Omental fat pad (tissue), 4 donors: ENCODE results near the gene NTRK2. TPM values are rescaled to one million over a fixed set of nuclear protein-coding genes. Genes with fewer than 3 reads are reported as not detected.

Source experiments
- ATAC-seq: fragments of 150-250 bp; one replicate; pipeline ENCODE4 v1.9.1; 2016; ENCODE audit warnings: mild to moderate bottlenecking, moderate library complexity; ENCODE audit not compliant: low FRiP score
- DNase-seq: peaks from one replicate; pipeline ENCODE4 v3.0.0-alpha.2; 2019; ENCODE audit warnings: low spot score
- total RNA-seq, 4 donors: library from RNA; depleted of rRNA; stranded (reverse); fragments of >200 nt; gene quantifications; one replicate each; pipeline ENCODE4 v1.1.0, GENCODE V29; 2016
- TF ChIP-seq, protein P1 (sequence below), 3 donors: fragments of 450-650 bp; IDR thresholded peaks; one replicate each; pipeline ENCODE4 v1.5.1; 2016 to 2017; ENCODE audit warnings: antibody characterized with exemption in 3 of 3, mild to moderate bottlenecking in 3 of 3, moderate library complexity in 2 of 3

Gene NTRK2
- total RNA-seq, 4 donors from 2014 or later, result 13.9 to 20.2 (median 16.1) TPM

DNA sequence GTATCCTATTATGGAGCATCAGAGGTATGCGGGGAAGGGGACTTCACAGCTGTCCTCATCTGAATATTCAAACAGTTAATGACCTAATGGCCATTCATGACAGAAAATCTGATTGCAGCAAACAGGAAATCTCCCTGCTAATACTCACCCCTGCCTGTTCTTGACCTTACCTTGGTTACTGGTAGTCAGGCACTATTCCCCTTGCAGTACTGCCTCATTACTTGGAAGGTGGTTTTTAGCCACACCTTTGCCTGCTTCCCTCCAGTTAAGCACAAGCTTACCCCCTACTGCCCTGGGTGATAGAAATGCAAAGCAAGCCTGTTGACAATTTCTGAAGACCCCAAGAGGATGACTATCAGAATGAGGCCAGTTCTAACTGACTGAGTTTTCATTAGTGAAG, 332.4 kb downstream of the NTRK2 start:
- ATAC-seq, result no peak
- TF ChIP-seq, protein P1, sequence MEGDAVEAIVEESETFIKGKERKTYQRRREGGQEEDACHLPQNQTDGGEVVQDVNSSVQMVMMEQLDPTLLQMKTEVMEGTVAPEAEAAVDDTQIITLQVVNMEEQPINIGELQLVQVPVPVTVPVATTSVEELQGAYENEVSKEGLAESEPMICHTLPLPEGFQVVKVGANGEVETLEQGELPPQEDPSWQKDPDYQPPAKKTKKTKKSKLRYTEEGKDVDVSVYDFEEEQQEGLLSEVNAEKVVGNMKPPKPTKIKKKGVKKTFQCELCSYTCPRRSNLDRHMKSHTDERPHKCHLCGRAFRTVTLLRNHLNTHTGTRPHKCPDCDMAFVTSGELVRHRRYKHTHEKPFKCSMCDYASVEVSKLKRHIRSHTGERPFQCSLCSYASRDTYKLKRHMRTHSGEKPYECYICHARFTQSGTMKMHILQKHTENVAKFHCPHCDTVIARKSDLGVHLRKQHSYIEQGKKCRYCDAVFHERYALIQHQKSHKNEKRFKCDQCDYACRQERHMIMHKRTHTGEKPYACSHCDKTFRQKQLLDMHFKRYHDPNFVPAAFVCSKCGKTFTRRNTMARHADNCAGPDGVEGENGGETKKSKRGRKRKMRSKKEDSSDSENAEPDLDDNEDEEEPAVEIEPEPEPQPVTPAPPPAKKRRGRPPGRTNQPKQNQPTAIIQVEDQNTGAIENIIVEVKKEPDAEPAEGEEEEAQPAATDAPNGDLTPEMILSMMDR (IDR thresholded peaks at IDR 0.05), result no peak
- DNase-seq, result no peak

DNA sequence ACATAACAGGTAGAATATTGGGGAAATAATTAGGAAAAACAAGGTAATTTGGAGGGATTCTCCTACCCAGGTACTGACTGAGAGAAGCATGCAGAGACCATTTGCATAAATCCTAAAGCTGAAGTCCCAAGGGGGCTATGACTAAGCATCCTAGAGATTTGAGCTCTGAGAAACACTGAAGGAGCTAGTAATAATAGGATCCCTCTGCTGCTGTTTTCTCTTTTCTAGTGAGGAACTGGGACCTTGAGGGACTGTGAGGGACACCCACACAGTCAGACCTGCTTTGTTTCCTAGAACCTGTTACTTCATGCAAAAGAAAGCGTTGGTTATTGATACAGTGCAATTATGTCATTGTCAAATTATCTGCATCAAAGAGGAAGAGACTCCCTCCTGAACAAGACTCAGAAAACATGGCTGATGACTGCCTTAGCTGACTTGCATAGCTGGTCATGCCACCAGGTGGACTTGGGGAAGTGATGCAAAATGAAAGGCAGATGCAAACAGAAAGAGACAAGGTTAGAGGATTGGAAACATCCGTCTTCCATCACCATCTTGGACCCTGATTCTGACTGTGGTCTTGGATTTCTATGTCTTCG, 335.4 kb downstream of the NTRK2 start:
- no peak for DNase-seq
- no peak for ATAC-seq
- TF ChIP-seq, protein P1 (IDR thresholded peaks at IDR 0.05), result no peak

DNA sequence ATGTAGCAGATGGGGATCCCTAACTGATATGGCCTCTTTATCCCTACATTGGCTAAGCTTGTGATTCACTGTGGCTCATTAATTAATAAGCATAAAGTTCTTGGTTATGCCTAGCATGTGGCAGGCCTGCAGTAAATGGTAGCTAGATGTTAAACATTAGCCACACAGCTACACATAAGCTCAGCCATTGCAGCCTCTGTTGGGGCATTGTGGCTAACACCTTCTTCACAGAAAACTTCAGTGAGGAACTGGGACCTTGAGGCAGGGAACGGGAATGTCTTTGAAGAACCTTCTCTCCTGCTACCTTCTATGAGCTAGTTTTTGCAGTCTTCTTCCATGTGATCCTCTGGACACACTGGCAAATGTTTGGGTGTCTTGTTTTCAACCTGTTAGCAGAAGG, 338.2 kb downstream of the NTRK2 start:
- no peak for DNase-seq
- TF ChIP-seq, protein P1 (IDR thresholded peaks at IDR 0.05), result no peak
- no peak for ATAC-seq

GRCh38 chr9:85008215-85008614, 338.7 kb downstream of the NTRK2 start:
- ATAC-seq (no peak), DNase-seq (no peak)
- TF ChIP-seq, protein P1 (IDR thresholded peaks at IDR 0.05), result no peak

GRCh38 chr9:85009251-85009650, 339.7 kb downstream of the NTRK2 start:
- TF ChIP-seq, protein P1 (IDR thresholded peaks at IDR 0.05), result no peak
- ATAC-seq, result no peak
- DNase-seq, result no peak

DNA sequence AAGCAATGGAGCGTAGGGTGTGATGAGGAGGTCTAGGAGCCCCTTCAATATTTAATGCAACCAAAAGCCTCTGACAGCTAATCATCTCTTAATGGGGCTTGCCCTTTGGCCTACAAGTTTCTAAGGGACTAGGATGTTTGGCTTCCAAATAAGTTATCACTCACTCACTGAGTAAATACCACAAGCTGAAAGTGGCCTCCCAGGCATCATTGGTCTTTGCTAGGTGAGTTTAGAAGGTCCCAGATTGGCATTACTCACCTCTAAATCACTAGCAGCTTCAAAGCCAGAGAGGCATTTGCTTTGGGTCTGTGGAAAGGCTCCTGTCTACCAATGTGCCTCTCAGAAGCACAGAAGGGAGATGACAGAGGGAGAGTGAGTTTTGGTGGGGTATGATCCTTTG, 344.2 kb downstream of the NTRK2 start:
- DNase-seq (no peak), ATAC-seq (no peak)
- TF ChIP-seq, protein P1 (IDR thresholded peaks at IDR 0.05), result no peak

- TF ChIP-seq, protein P1 (IDR thresholded peaks at IDR 0.05), result no peak
- DNase-seq, result no peak
- ATAC-seq, result no peak
Observed at GRCh38 chr9:85014292-85014691, 344.8 kb downstream of the NTRK2 start.
